ENCODE results near the gene ZDHHC18.

DNA sequence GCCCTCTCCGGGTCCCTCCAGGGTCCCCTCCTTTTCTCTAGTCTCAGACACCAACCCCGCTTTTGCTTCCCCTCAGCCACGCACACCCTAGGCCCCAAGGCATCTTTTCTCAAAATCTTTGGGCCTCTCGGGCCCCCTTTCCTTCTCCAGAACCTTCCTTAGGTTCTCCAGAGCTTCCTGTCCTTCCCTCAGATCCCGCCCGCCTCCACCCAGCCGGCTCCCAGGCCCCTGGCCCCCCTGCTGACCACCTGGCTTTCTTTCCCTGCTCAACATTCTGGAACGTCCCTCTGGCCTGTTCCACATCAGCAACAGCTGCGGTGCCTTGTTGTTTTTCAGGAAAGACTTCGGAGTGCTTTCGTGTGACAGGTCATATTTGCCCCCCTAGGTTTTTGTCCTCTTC lies 1.2 kb downstream of the ZDHHC18 start:
- no peak for TF ChIP-seq POLR2A (IDR thresholded peaks at IDR 0.05)
- TF ChIP-seq, protein P1, sequence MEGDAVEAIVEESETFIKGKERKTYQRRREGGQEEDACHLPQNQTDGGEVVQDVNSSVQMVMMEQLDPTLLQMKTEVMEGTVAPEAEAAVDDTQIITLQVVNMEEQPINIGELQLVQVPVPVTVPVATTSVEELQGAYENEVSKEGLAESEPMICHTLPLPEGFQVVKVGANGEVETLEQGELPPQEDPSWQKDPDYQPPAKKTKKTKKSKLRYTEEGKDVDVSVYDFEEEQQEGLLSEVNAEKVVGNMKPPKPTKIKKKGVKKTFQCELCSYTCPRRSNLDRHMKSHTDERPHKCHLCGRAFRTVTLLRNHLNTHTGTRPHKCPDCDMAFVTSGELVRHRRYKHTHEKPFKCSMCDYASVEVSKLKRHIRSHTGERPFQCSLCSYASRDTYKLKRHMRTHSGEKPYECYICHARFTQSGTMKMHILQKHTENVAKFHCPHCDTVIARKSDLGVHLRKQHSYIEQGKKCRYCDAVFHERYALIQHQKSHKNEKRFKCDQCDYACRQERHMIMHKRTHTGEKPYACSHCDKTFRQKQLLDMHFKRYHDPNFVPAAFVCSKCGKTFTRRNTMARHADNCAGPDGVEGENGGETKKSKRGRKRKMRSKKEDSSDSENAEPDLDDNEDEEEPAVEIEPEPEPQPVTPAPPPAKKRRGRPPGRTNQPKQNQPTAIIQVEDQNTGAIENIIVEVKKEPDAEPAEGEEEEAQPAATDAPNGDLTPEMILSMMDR (IDR thresholded peaks at IDR 0.05) = no peak
